Ovary (tissue), 3 donors: Measurements from ENCODE around the gene CDK6.

Source experiments
- CTCF ChIP-seq, 3 donors: fragments of 450-650 bp in 2 of 3; fragments of 200-600 bp in 1 of 3; IDR thresholded peaks; one replicate each; pipeline versions ENCODE4 v1.5.1 to v1.8.0; 2016 to 2022; ENCODE audit warnings: antibody characterized with exemption in 3 of 3, mild to moderate bottlenecking in 1 of 3
- EP300 ChIP-seq: sonication (generic); formaldehyde crosslinking; IDR thresholded peaks from one replicate; pipeline ENCODE4 v1.6.1; 2017; ENCODE audit warnings: antibody characterized with exemption
- POLR2A ChIP-seq: fragments of 450-650 bp; IDR thresholded peaks from one replicate; pipeline ENCODE4 v1.6.1; 2017; ENCODE audit warnings: antibody characterized with exemption, mild to moderate bottlenecking, moderate library complexity
- donor health status: DM: no; HTN: no; CAD: no.

GRCh38 chr7:92740700-92741126 lies 95.7 kb downstream of the CDK6 start:
- no peak for TF ChIP-seq CTCF (IDR thresholded peaks at IDR 0.05)
- TF ChIP-seq POLR2A, result no peak
- no peak for TF ChIP-seq EP300
